Measurements from ENCODE around the gene APBA1. TPM values are rescaled to one million over a fixed set of nuclear protein-coding genes. Genes with fewer than 3 reads are reported as not detected.

Gene APBA1
- total RNA-seq, 1 donor: 1.8 TPM

DNA sequence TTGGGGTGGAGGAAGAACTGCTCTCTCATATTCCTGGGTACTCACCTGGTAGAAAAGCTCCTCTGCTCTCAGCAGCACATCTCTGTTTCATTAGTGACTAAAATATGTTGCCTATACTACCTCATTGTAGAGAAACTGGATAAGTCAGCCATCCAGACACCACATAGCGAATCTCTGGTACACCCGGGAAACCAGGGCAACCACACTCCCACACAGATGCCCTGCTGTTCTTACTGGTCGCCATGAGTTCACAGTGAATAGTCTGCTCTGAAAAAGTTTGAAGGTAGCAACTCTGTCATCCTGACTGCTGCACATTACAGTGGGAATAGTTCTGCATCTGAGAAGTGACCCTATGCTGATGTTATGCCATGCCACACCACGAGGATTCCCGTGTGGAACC lies 212.2 kb downstream of the APBA1 start:
- no peak overlapping the region for H2AFZ ChIP-seq (ENCODE audit: low read length)
- H3K36me3 ChIP-seq (ENCODE audit: insufficient read depth, low read length): no peaks in the 10 kb centered on the region
- no peaks in the 10 kb centered on the region for H3K79me2 ChIP-seq (ENCODE audit: insufficient read depth, low read length)
- H3K4me3 ChIP-seq (ENCODE audit: insufficient read depth, low read length): no peak overlapping the region
- TF ChIP-seq, protein P1, sequence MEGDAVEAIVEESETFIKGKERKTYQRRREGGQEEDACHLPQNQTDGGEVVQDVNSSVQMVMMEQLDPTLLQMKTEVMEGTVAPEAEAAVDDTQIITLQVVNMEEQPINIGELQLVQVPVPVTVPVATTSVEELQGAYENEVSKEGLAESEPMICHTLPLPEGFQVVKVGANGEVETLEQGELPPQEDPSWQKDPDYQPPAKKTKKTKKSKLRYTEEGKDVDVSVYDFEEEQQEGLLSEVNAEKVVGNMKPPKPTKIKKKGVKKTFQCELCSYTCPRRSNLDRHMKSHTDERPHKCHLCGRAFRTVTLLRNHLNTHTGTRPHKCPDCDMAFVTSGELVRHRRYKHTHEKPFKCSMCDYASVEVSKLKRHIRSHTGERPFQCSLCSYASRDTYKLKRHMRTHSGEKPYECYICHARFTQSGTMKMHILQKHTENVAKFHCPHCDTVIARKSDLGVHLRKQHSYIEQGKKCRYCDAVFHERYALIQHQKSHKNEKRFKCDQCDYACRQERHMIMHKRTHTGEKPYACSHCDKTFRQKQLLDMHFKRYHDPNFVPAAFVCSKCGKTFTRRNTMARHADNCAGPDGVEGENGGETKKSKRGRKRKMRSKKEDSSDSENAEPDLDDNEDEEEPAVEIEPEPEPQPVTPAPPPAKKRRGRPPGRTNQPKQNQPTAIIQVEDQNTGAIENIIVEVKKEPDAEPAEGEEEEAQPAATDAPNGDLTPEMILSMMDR (IDR thresholded peaks at IDR 0.05; ENCODE audit: extremely low read depth, low read depth, low read length): no peak
- H3K27ac ChIP-seq (ENCODE audit: low read depth, low read length): no peak overlapping the region
- no peaks in the 10 kb centered on the region for H3K27me3 ChIP-seq (ENCODE audit: insufficient read depth, low read length)
- no peaks in the 10 kb centered on the region for H3K9me3 ChIP-seq (ENCODE audit: low read depth, low read length)
- H3K4me1 ChIP-seq (ENCODE audit: insufficient read depth, low read length): no peaks in the 10 kb centered on the region
- DNase-seq (ENCODE audit: insufficient read length, low spot score, missing footprints): no peak
- no peak overlapping the region for H3K4me2 ChIP-seq (ENCODE audit: insufficient read depth, low read length)
- H4K20me1 ChIP-seq (ENCODE audit: insufficient read depth, low read length): no peaks in the 10 kb centered on the region

DNA sequence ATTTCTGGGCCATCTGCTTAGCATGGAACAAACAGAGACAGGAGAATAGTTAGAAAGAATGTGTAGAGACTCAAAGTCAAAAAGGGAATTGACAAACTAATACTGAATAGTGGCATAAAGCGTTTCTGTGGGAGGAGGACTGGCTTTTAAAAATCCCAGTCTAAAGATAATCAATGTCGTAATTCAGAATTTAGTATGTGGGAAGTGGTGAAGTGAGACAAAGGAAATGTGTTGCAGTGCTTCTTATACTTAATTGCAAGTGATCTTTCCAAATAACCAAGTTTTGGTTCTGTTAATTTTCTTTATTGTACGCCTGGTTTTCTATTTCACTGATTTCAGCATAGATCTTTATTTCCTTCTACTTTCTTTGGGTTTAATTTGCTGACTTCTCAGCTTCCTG lies 214.0 kb downstream of the APBA1 start:
- Histone ChIP-seq H3K27me3 (ENCODE audit: insufficient read depth, low read length) (no peaks in the 10 kb centered on the region), H3K36me3 (ENCODE audit: insufficient read depth, low read length) (no peaks in the 10 kb centered on the region), H3K9me3 (ENCODE audit: low read depth, low read length) (no peaks in the 10 kb centered on the region), H3K79me2 (ENCODE audit: insufficient read depth, low read length) (no peaks in the 10 kb centered on the region), H3K4me1 (ENCODE audit: insufficient read depth, low read length) (no peaks in the 10 kb centered on the region), H3K4me2 (ENCODE audit: insufficient read depth, low read length) (no peak overlapping the region), H3K27ac (ENCODE audit: low read depth, low read length) (no peak overlapping the region), H4K20me1 (ENCODE audit: insufficient read depth, low read length) (no peaks in the 10 kb centered on the region), H3K4me3 (ENCODE audit: insufficient read depth, low read length) (no peak overlapping the region), H2AFZ (ENCODE audit: low read length) (no peak overlapping the region)
- DNase-seq (ENCODE audit: insufficient read length, low spot score, missing footprints): no peak
- TF ChIP-seq, protein P1 (IDR thresholded peaks at IDR 0.05; ENCODE audit: extremely low read depth, low read depth, low read length): no peak

DNA sequence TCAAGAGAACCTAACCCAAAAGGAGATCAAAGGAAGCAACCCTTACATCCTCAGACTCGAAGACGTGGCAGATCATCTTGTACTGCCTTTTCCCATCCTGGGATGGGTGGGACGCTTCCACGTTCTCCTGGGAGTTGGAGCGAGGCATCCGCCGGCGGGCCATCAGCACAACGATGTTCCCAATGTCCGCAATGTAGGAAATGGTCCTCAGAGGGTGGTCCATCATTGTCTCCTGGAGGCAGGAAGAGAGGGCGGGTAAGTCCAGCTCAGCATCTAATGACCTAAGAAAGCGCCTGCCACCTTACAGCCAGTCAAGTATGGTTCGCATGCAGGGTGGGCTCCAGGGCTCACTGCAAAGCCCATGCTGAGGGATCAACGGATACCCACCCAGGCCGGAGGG lies 216.0 kb downstream of the APBA1 start:
- no peaks in the 10 kb centered on the region for H3K79me2 ChIP-seq (ENCODE audit: insufficient read depth, low read length)
- H3K36me3 ChIP-seq (ENCODE audit: insufficient read depth, low read length): no peaks in the 10 kb centered on the region
- TF ChIP-seq, protein P1 (IDR thresholded peaks at IDR 0.05; ENCODE audit: extremely low read depth, low read depth, low read length): no peak
- no peaks in the 10 kb centered on the region for H3K27me3 ChIP-seq (ENCODE audit: insufficient read depth, low read length)
- no peak for DNase-seq (ENCODE audit: insufficient read length, low spot score, missing footprints)
- no peaks in the 10 kb centered on the region for H3K4me1 ChIP-seq (ENCODE audit: insufficient read depth, low read length)
- H3K4me3 ChIP-seq (ENCODE audit: insufficient read depth, low read length): no peak overlapping the region
- H3K27ac ChIP-seq (ENCODE audit: low read depth, low read length): no peak overlapping the region
- no peak overlapping the region for H3K4me2 ChIP-seq (ENCODE audit: insufficient read depth, low read length)
- no peaks in the 10 kb centered on the region for H4K20me1 ChIP-seq (ENCODE audit: insufficient read depth, low read length)
- no peaks in the 10 kb centered on the region for H3K9me3 ChIP-seq (ENCODE audit: low read depth, low read length)
- H2AFZ ChIP-seq (ENCODE audit: low read length): no peak overlapping the region

DNA sequence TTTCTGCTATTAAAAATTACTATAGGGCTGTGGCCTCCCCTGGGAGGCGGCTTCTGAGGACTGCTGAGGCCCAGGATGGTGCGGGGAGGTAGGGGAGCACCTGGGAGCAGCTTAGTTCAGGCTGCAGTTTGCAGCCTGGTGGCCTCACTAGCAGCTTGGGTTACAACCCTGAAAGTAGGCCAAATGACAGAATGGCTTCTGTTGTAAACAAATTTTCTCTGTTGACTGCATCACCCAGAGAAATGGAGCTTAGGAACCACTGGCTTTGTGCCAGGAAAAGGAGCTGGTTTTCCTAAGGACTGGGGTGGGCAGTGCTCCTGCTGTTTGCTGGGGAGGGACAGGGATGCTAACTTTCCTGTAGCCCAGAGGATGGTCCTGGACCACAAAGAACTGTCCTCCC lies 216.9 kb downstream of the APBA1 start:
- Histone ChIP-seq H4K20me1 (ENCODE audit: insufficient read depth, low read length) (no peaks in the 10 kb centered on the region), H2AFZ (ENCODE audit: low read length) (no peak overlapping the region), H3K79me2 (ENCODE audit: insufficient read depth, low read length) (no peaks in the 10 kb centered on the region), H3K4me1 (ENCODE audit: insufficient read depth, low read length) (no peaks in the 10 kb centered on the region), H3K4me2 (ENCODE audit: insufficient read depth, low read length) (no peak overlapping the region), H3K9me3 (ENCODE audit: low read depth, low read length) (no peaks in the 10 kb centered on the region), H3K27ac (ENCODE audit: low read depth, low read length) (no peak overlapping the region), H3K4me3 (ENCODE audit: insufficient read depth, low read length) (no peak overlapping the region), H3K27me3 (ENCODE audit: insufficient read depth, low read length) (no peaks in the 10 kb centered on the region), H3K36me3 (ENCODE audit: insufficient read depth, low read length) (no peaks in the 10 kb centered on the region)
- DNase-seq (ENCODE audit: insufficient read length, low spot score, missing footprints): no peak
- TF ChIP-seq, protein P1 (IDR thresholded peaks at IDR 0.05; ENCODE audit: extremely low read depth, low read depth, low read length): no peak
